Astrocyte (in vitro differentiated cells and primary cell): ENCODE results near the gene INPP5F. TPM values are rescaled to one million over a fixed set of nuclear protein-coding genes. Genes with fewer than 3 reads are reported as not detected.

Experiments used
- DNase-seq: peaks from one replicate; pipeline ENCODE4 v3.0.0-alpha.2; 2010; ENCODE audit warnings: low read depth
- FAIRE-seq: peaks from 2 replicates; lab custom pipeline; 2011; peaks lifted over from hg19 to GRCh38; lab: Jason Lieb, UNC
- H2AFZ ChIP-seq: 2 replicates; pipeline ENCODE4 v1.6.0; 2012; ENCODE audit warnings: low read depth, low read length, inconsistent platforms
- H3K27ac ChIP-seq: 2 replicates; pipeline ENCODE4 v1.5.1; 2011; ENCODE audit warnings: low read depth, low read length, inconsistent platforms
- H3K27me3 ChIP-seq: 2 replicates; pipeline ENCODE4 v1.6.0; 2011; ENCODE audit warnings: low read length, inconsistent platforms; ENCODE audit not compliant: insufficient read depth
- H3K36me3 ChIP-seq: 2 replicates; pipeline ENCODE4 v1.5.1; 2011; ENCODE audit warnings: low read length, inconsistent platforms; ENCODE audit not compliant: insufficient read depth
- H3K4me1 ChIP-seq: 2 replicates; pipeline ENCODE4 v1.5.1; 2011; ENCODE audit warnings: low read length, inconsistent platforms; ENCODE audit not compliant: insufficient read depth
- H3K4me2 ChIP-seq: 2 replicates; pipeline ENCODE4 v1.6.0; 2012; ENCODE audit warnings: low read length, inconsistent platforms
- H3K4me3 ChIP-seq: 2 replicates; pipeline ENCODE4 v1.5.1; 2011; ENCODE audit warnings: low read depth, mild to moderate bottlenecking, low read length, inconsistent platforms; ENCODE audit not compliant: insufficient read depth
- H3K79me2 ChIP-seq: 2 replicates; pipeline ENCODE4 v1.6.0; 2012; ENCODE audit warnings: mild to moderate bottlenecking, low read length, inconsistent platforms; ENCODE audit not compliant: insufficient read depth
- H3K9ac ChIP-seq: 2 replicates; pipeline ENCODE4 v1.6.0; 2012; ENCODE audit warnings: mild to moderate bottlenecking, low read length, inconsistent platforms
- H3K9me3 ChIP-seq: 2 replicates; pipeline ENCODE4 v1.5.1; 2012; ENCODE audit warnings: low read depth, mild to moderate bottlenecking, low read length, inconsistent platforms; ENCODE audit not compliant: insufficient read depth
- H4K20me1 ChIP-seq: 2 replicates; pipeline ENCODE4 v1.6.0; 2012; ENCODE audit warnings: low read length, inconsistent platforms; ENCODE audit not compliant: insufficient read depth
- H3K27ac Mint-ChIP-seq: one replicate; pipeline ENCODE4 v1.8.0; 2021; ENCODE audit warnings: mild to moderate bottlenecking, mixed read lengths; ENCODE audit not compliant: unreplicated experiment
- H3K27me3 Mint-ChIP-seq: one replicate; pipeline ENCODE4 v1.8.0; 2021; ENCODE audit warnings: low read depth, mixed read lengths; ENCODE audit not compliant: unreplicated experiment
- H3K36me3 Mint-ChIP-seq: one replicate; pipeline ENCODE4 v1.8.0; 2021; ENCODE audit warnings: low read depth, mixed read lengths; ENCODE audit not compliant: unreplicated experiment
- H3K4me1 Mint-ChIP-seq: one replicate; pipeline ENCODE4 v1.8.0; 2021; ENCODE audit warnings: low read depth, mixed read lengths; ENCODE audit not compliant: unreplicated experiment
- H3K4me3 Mint-ChIP-seq: one replicate; pipeline ENCODE4 v1.8.0; 2021; ENCODE audit warnings: mild to moderate bottlenecking, moderate library complexity, mixed read lengths; ENCODE audit not compliant: unreplicated experiment
- H3K9me3 Mint-ChIP-seq: one replicate; pipeline ENCODE4 v1.8.0; 2021; ENCODE audit warnings: mild to moderate bottlenecking, mixed read lengths; ENCODE audit not compliant: unreplicated experiment
- EZH2 ChIP-seq: IDR thresholded peaks from 2 replicates; pipeline ENCODE4 v1.6.1; 2012; ENCODE audit warnings: mild to moderate bottlenecking, low read length, inconsistent platforms; ENCODE audit not compliant: insufficient read depth
- total RNA-seq: library from RNA; stranded (reverse); gene quantifications from 2 replicates; pipeline ENCODE4 v1.2.1, GENCODE V29; 2021
- TF ChIP-seq, protein P1 (sequence below): IDR thresholded peaks from 2 replicates; pipeline ENCODE4 v1.5.1; 2011; ENCODE audit warnings: low read depth, mild to moderate bottlenecking, inconsistent platforms, low read length, moderate library complexity; ENCODE audit not compliant: insufficient read depth

The INPP5F gene
- total RNA-seq, 1 donor from 2014 or later: 101 TPM

DNA sequence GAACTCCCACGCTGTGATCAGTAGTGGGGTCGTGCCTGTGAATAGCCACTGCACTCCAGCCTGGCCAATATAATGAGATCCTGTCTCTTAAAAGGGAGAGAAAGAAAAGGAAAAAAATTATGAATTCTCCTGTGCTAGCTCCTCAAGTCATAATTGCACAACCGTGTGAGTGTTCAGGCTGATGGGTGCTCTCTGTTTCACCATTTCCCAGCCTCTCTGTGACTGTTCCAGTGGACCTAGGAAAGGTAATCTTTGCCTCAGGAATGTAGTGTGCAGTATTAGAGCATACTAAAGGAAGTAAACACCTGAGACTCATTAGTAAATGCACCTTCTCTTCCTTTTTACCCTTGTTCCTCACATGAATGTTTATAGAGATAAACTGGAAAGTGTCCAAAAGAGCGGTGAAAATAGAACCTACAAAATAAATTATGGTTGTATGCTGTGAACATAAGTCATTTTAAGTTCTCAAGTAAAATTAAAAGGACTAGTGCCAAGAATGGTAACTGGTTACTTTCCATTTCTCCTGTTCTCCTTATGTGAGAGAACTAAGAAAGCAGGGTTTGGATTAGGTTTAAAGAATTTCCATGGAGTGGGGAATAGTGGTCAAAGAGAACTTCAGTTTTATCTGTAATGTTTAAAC, 42.7 kb downstream of the INPP5F start:
- Histone ChIP-seq H3K36me3 (no peaks in the 10 kb centered on the region), H2AFZ (no peak overlapping the region), H3K27ac (no peak overlapping the region), H4K20me1 (no peaks in the 10 kb centered on the region), H3K4me3 (no peak overlapping the region), H3K27me3 (no peaks in the 10 kb centered on the region), H3K4me1 (peaks cover 4% of the 10 kb centered on the region), H3K79me2 (no peaks in the 10 kb centered on the region), H3K9me3 (no peaks in the 10 kb centered on the region), H3K9ac (no peak overlapping the region), H3K4me2 (no peak overlapping the region)
- Mint-ChIP-seq H3K27me3 (no peaks in the 10 kb centered on the region), H3K27ac (no peak overlapping the region), H3K4me1 (peaks cover 19% of the 10 kb centered on the region), H3K4me3 (no peak overlapping the region), H3K9me3 (no peaks in the 10 kb centered on the region), H3K36me3 (peaks cover 4% of the 10 kb centered on the region)
- TF ChIP-seq, protein P1, sequence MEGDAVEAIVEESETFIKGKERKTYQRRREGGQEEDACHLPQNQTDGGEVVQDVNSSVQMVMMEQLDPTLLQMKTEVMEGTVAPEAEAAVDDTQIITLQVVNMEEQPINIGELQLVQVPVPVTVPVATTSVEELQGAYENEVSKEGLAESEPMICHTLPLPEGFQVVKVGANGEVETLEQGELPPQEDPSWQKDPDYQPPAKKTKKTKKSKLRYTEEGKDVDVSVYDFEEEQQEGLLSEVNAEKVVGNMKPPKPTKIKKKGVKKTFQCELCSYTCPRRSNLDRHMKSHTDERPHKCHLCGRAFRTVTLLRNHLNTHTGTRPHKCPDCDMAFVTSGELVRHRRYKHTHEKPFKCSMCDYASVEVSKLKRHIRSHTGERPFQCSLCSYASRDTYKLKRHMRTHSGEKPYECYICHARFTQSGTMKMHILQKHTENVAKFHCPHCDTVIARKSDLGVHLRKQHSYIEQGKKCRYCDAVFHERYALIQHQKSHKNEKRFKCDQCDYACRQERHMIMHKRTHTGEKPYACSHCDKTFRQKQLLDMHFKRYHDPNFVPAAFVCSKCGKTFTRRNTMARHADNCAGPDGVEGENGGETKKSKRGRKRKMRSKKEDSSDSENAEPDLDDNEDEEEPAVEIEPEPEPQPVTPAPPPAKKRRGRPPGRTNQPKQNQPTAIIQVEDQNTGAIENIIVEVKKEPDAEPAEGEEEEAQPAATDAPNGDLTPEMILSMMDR: no peak
- no peak for TF ChIP-seq EZH2
- FAIRE-seq (no peak), DNase-seq (no peak)

DNA sequence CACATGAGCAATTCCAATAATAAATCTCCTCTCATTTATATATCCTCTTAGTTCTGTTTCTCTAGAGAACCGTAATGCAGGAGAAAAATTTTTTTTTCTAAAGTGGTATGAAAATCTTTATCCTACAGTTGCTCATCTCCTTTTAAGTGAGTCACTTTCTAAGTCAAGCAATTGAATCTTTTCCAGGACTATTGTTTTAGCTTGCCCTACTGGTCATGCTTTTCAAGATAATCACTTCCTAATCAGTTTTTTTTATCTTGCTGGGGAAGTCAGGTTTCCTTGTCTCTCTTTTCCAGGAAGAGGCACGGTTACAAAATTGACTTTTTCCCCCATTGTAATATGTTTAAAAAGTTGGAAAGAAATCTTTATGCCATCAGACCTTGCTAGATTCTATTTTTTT, 44.0 kb downstream of the INPP5F start:
- H3K36me3 ChIP-seq: no peaks in the 10 kb centered on the region
- no peak overlapping the region for H3K27ac Mint-ChIP-seq
- H3K79me2 ChIP-seq: no peaks in the 10 kb centered on the region
- peaks cover 16% of the 10 kb centered on the region for H3K4me1 Mint-ChIP-seq
- DNase-seq (peak; percentile 75), FAIRE-seq (peak; percentile 72)
- H4K20me1 ChIP-seq: no peaks in the 10 kb centered on the region
- no peak overlapping the region for H3K27ac ChIP-seq
- H3K4me1 ChIP-seq: peaks cover 4% of the 10 kb centered on the region
- peaks cover 4% of the 10 kb centered on the region for H3K36me3 Mint-ChIP-seq
- no peaks in the 10 kb centered on the region for H3K27me3 Mint-ChIP-seq
- H3K4me2 ChIP-seq: peak overlapping the region; percentile 50
- H3K4me3 Mint-ChIP-seq: no peak overlapping the region
- H3K4me3 ChIP-seq: no peak overlapping the region
- H3K9ac ChIP-seq: no peak overlapping the region
- no peak overlapping the region for H2AFZ ChIP-seq
- H3K9me3 Mint-ChIP-seq: no peaks in the 10 kb centered on the region
- TF ChIP-seq, protein P1: no peak
- no peak for TF ChIP-seq EZH2
- no peaks in the 10 kb centered on the region for H3K27me3 ChIP-seq
- no peaks in the 10 kb centered on the region for H3K9me3 ChIP-seq

DNA sequence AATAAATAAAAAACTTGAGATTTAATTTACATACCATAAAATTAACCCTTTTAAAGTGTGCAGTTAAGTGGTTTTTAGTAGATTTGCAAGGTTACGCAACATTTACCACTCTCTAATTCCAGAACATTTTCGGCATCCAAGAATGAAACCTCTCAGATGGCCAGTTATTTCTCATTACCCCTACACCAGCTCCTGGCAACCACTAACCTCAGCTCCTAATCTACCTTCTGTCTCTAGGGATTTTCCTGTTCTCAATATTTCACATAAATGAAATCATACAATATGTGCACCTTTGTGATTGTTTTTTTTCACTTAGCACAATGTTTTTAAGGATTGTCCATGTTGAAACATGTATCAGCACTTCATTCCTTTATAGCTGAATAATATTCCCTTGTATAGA, 45.1 kb downstream of the INPP5F start:
- Mint-ChIP-seq H3K27me3 (no peaks in the 10 kb centered on the region), H3K27ac (no peak overlapping the region), H3K36me3 (peaks cover 2% of the 10 kb centered on the region), H3K9me3 (no peaks in the 10 kb centered on the region), H3K4me3 (no peak overlapping the region), H3K4me1 (peaks cover 22% of the 10 kb centered on the region)
- Histone ChIP-seq H3K27ac (no peak overlapping the region), H3K4me2 (no peak overlapping the region), H3K4me3 (no peak overlapping the region), H4K20me1 (no peaks in the 10 kb centered on the region), H3K9ac (no peak overlapping the region), H3K27me3 (no peaks in the 10 kb centered on the region), H3K9me3 (no peaks in the 10 kb centered on the region), H3K4me1 (peaks cover 4% of the 10 kb centered on the region), H3K36me3 (no peaks in the 10 kb centered on the region), H3K79me2 (no peaks in the 10 kb centered on the region), H2AFZ (no peak overlapping the region)
- TF ChIP-seq EZH2: no peak
- TF ChIP-seq, protein P1: no peak
- no peak for FAIRE-seq
- peak; percentile 27 for DNase-seq
